HEK293T (cell line): ENCODE data around the gene DNAJB11.

ENCODE experiments used
- ARNT ChIP-seq: fragments of 450-650 bp; IDR thresholded peaks from 2 replicates; pipeline ENCODE4 v1.6.1; 2017; ENCODE audit warnings: mild to moderate bottlenecking
- BHLHE40 ChIP-seq: fragments of 450-650 bp; IDR thresholded peaks from 2 replicates; pipeline ENCODE4 v1.6.1; 2016; ENCODE audit warnings: mild to moderate bottlenecking, moderate library complexity, borderline replicate concordance
- CTBP1 ChIP-seq: fragments of 450-650 bp; IDR thresholded peaks from 2 replicates; pipeline ENCODE4 v1.6.1; 2016; ENCODE audit warnings: borderline replicate concordance
- FOXA1 ChIP-seq: fragments of 450-650 bp; IDR thresholded peaks from 2 replicates; pipeline ENCODE4 v1.6.1; 2016; ENCODE audit warnings: mild to moderate bottlenecking
- FOXK2 ChIP-seq: fragments of 450-650 bp; IDR thresholded peaks from 2 replicates; pipeline ENCODE4 v1.6.1; 2016; ENCODE audit warnings: mild to moderate bottlenecking
- FOXM1 ChIP-seq: fragments of 450-650 bp; IDR thresholded peaks from 2 replicates; pipeline ENCODE4 v1.6.1; 2017; ENCODE audit warnings: mild to moderate bottlenecking, borderline replicate concordance
- NFRKB ChIP-seq: fragments of 450-650 bp; IDR thresholded peaks from 2 replicates; pipeline ENCODE4 v1.6.1; 2016; ENCODE audit warnings: mild to moderate bottlenecking, moderate library complexity
- PKNOX1 ChIP-seq: fragments of 450-650 bp; IDR thresholded peaks from 2 replicates; pipeline ENCODE4 v1.6.1; 2016
- SP1 ChIP-seq: fragments of 450-650 bp; IDR thresholded peaks from 2 replicates; pipeline ENCODE4 v1.6.1; 2017
- SUZ12 ChIP-seq: fragments of 450-650 bp; IDR thresholded peaks from 2 replicates; pipeline ENCODE4 v1.6.1; 2016; ENCODE audit warnings: mild to moderate bottlenecking
- TARDBP ChIP-seq: fragments of 450-650 bp; IDR thresholded peaks from 2 replicates; pipeline ENCODE4 v1.6.1; 2016
- ZNF384 ChIP-seq: fragments of 450-650 bp; IDR thresholded peaks from 2 replicates; pipeline ENCODE4 v1.6.1; 2016

GRCh38 chr3:186613637-186614265 is 43.2 kb downstream of the DNAJB11 start:
- TF ChIP-seq ARNT: no peak
- no peak for TF ChIP-seq CTBP1
- TF ChIP-seq SUZ12: no peak
- no peak for TF ChIP-seq FOXK2
- no peak for TF ChIP-seq FOXA1
- no peak for TF ChIP-seq BHLHE40
- no peak for TF ChIP-seq NFRKB
- TF ChIP-seq PKNOX1: no peak
- no peak for TF ChIP-seq TARDBP
- TF ChIP-seq SP1: no peak
- no peak for TF ChIP-seq FOXM1
- TF ChIP-seq ZNF384: no peak
